Stimulated activated CD4-positive, alpha-beta T cell treated with anti-CD3 and anti-CD28 coated beads, TNF-alpha, amount 100 ng/mL, for 48 hours (primary cell): ENCODE results near the gene KCND2.

Experiments
- DNase-seq, 3 donors: peaks; one replicate each; pipeline ENCODE4 v3.0.0-alpha.2; 2020; ENCODE audit warnings: low read depth in 3 of 3

KCND2 gene

DNA sequence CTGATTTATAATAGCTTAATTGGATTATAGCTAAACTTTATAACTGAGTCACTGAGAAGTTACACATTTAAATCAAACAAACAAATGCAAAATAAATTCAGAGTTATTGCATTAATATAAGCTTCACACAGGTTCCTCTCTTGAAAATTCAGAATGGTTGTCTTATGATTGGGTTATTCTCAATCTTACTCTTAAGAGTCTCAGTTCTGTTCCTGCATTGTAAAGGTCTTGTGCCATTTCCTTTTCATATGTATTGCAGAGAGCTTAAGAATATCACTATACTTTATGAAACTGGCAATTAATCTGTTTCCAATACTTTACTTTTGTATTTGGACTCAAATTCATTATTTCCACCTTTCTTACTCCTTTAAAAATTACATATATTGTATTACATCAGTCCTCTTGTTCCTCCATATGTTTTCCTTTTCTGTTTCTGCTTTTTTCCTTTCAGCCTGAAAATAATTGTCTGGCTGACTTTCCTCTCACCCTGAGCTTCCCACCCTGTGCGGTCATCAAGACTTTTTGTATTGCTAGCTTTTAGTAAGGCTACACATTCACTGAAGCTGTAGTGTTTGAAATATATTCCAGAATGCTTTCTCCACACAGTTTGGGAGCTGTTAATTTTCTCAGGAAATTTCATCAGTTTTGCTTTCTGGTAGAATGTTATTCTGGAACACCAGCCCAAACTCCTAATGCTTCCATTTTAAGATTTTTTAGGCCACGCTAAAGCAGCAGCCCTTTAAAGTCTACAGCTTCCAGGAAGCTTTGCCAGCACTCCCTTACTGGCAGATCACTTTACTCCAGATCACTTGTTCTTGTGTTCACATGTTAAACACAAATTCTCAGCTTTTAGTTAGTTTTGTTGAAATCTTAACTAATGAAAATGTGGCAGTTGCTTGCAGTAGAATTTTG, 139.4 kb downstream of the KCND2 start:
- no peak for DNase-seq

DNA sequence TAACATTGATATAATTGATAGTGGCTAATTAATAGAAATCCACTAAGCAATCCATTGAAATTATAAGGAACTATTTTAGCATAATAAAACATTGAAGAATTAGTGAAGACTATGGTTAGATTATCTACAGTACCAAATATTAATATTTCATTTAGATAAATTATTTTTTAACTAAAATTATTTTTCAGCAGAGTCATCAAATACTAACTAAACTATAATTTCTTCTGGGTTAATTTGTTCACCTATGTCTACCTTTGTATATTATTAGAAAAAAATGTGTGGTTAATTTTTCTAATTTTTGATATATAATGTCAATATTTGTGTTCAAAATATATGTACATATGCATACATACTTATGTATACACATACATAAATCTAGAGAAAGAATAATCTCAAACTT, 140.2 kb downstream of the KCND2 start:
- no peak for DNase-seq

DNA sequence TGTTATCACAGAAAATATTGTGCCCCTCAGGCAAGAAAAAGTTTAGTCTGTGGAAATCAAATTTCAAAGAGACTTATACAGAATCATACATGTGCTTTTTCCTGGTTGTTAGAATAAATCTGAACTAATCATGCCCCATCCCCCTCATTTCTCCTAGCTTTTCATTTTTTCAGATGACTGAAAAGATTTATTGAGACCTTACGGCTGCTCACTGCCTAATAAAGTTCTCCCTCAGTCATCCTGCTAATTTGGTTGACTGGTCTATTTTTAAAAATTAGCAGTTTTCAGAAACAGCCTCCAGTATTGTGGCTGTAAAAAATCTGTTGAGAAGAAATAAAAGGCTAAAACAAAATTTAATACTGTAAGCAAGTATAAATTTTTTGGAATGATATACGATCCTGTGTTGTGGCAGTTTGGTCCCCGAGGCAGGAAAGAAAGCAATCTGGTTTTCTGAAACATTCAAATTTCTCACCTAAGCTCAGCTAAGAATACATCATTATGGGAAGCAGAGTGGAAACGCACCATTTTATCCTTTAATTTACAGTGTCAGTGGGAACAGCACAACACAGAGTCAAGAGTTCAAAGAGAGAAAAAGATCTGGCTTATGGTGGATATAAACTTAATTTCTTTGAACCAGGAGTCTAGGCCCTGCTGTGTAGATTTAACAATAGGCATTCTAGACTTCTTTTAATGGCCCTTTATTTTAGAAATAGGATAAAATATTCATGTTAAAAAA, 144.4 kb downstream of the KCND2 start:
- DNase-seq: no peak

DNA sequence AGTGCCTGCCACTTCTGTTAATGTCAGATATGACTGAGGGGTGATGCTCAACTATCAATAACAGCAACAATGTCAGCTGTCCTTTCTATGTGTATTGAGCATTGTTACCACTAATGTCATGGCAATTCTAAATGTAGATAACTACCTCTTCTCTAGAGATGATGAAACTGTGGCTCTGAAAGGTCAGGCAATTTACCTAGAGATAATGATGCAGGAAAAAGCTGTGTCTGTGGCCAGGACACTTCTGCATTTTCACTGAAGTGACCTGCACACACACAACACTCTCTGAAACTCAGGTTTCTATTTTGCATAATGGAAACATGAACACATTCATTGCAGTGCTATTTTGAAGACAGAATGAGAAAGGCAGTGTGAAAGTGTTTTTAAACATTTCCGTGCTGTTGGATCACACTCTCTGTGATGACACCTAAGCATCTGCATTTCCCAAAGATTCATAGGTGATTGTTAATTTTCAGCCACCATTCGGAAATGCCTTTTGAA, 148.2 kb downstream of the KCND2 start:
- DNase-seq: no peak

DNA sequence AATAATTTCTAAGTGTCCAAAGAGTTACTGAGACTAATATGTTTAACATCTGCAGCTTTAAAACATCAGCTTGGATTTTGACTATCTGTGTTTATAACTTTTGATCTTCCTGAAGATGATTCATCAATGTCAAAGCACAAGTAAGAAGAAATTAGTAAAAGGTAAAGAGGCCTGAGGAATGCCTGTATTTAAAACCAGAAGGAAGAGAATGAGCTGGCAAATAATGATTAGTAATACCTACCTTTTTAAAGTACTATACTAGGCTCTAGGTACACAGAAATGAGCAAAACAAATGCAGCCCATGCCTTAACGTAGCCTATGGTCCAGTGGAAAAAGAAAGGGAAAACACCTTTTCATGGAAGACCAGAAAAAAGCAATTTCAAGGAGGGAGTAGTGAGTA, 158.0 kb downstream of the KCND2 start:
- DNase-seq: no peak

DNA sequence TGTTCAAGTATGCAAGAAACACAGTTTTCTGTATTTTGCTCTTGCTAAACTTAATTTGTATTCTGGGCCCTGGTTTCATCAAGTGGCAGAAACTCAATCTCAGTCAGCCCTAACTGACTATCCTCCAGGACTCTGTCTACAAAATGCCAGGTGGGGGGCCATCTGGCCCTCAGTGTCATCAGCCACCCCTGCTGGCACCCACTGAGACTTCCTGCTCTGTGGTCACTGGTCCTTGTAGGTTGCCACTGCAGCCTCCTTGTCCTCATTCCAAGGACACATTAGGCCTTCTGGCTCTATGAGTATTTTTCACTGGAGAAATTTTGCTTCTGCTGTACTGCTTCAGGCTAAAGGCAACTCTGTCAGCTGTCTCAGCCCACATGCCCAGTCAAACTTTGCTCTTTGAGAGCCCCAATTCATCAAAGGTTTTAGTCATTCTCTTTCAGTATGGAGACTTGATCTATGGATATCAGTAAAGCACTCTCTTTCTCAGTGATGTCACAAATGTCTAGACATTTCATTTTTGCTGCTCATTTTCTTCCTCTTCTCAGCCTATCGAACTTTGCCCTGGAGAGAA, 163.6 kb downstream of the KCND2 start:
- no peak for DNase-seq

DNA sequence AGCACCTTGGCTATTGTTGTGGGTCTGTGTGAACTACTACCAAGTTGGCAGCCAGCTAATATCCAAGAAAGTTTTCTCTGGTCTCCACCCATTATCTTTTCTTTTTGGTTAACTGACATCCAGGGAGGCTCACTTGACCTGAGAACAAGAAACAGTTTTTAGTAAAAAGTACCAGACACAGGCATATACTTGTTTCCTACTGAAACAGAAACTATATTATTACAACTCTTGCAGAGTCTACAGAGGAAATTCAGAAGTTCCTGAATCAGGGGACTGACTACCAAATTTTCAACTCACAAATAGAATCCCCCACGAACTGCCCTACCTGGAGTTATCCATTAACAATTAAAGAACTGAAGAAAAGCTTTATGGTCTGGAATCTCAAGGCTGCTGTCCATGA, 168.9 kb downstream of the KCND2 start:
- no peak for DNase-seq

DNA sequence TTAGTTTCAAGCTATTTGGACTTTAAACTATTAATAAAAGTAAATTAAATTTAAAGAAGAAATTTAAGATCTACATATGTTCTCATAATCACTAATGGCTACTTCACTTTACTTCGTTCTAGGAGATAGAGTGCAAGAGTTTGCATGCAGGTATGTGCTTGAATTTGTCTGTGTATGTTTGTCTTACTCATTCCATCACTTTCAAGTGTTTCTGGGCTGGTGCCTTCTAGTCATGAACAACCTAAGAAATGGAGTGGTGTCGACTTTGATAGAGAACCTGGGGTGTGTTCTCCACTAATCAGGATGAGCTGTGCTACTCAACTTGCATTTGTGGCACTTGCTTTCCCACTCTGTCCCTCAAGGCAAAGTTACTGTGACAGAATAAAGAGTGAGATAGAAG, 169.9 kb downstream of the KCND2 start:
- DNase-seq: no peak

DNA sequence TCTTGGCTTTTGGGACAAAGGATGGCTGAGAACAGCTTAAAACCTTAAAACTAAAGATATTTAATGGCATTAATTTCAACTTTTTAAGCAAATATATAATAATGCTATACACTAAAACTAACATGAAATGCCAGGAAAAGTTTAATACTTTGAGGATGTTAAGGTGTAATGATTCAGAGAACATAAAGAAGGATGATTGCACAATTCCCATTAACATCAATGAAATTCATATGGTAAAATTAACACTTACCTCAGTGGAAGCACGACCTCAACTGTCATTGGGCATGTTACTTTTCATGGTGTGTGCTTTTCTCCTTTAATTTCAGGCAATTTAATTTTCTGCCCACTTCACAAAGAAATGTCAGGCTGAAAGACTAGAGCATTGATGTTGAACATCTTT, 171.7 kb downstream of the KCND2 start:
- no peak for DNase-seq

DNA sequence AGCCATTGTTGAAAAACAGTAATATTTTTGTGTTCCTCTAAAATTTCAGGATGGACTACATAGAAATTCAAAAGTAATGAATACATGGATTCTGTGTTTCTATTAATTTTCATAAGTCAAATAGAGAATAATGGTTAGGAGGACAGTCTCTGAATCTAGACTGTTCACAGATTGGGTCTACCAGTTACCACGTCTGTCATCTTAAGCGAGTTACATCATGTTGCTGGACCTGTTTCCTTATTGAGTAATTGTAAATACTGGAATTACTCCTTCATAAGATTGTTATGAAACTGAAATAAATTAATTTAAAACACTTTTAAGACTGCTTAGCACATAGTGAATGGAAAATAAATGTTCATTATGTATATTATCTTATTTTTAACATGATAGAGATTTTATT, 172.3 kb downstream of the KCND2 start:
- no peak for DNase-seq

DNA sequence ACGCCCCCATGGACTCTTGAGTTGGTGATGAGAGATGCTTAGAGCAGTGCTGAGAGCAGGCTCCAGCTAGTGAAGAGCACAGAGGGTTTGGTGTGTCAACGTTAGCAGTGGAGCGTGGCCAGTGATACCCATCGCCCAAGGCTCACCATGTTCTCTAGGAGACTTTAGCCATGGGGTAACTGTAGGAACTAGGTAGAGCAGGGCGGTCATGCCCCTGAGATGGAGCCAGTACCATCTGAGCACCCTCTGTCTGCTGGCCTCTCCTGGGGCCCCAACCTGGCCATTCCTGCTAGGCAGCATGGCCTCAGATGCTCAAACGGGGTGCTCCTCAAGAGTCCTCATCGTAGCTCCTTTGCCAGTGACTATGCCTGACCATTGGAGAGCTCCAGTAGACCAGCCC, 179.7 kb downstream of the KCND2 start:
- no peak for DNase-seq

DNA sequence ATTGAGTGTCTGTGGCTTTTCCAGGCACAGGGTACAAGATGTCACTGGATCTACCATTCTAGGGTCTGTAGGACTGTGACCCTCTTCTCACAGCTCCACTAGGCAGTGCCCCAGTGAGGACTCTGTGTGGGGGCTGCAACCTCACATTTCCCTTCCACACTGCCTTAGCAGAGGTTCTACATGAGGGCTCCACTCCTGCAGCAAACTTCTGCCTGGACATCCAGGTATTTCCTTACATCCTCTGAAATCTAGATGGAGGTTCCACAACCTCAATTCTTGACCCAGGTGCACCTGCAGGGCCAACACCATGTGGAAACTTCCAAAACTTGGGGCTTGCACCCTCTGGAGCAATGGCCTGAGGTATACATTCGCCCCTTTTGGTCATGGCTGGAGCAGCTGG, 183.7 kb downstream of the KCND2 start:
- DNase-seq: no peak

DNA sequence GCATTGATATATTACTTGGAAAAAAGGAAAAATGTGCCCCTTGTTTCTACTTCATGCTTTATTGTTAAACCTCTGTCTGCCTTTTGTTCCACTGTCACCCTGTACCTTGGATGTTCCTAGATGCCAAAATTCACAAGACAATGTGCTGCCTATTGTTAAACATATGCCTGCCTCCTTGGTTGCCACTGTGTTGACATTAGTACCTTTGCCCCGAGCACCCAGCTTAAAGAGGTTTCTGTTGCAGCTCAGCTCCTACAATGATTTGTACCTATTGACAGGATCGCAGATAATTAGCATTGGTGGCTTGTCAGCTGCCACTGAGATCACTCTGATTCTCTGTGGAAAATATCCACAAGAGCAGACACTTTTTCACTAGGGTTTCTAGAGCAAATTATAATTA, 188.0 kb downstream of the KCND2 start:
- no peak for DNase-seq

DNA sequence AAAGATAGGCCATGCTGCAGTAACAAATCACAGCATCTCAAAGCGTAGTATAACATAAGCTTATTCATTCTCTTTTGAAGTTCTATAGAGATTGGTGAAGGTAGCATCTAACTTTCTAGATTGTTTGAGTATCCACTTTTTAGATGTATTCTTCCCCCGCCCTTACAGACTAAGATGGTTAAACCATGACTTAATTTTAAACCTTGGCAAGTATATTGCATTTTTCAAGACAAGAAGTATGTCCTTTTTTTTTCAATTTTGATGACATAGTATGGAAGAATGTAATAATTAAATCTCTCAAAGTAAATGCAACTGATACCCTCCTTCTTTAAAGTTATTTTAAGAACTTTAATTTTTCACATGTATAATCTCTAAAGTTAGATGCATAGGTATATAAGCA, 190.0 kb downstream of the KCND2 start:
- DNase-seq: no peak

DNA sequence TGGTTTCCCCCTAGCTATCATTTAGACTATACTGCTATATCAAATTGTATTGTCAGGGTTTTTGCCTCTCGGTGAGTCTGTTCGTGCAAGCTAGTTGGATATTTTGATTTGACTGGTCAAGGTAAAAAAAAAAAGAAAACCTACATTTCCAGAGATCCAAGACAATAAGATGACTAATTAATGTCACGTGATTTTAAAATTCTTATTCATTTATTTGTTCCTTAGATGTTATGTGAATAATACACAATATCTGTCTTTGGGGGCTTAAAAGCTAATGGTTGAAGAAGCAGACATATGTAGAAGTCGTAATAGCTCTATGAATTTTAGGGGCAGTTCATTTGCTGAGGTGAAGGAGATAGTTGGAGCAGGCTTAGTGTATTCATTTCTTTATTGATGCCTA, 191.1 kb downstream of the KCND2 start:
- no peak for DNase-seq

DNA sequence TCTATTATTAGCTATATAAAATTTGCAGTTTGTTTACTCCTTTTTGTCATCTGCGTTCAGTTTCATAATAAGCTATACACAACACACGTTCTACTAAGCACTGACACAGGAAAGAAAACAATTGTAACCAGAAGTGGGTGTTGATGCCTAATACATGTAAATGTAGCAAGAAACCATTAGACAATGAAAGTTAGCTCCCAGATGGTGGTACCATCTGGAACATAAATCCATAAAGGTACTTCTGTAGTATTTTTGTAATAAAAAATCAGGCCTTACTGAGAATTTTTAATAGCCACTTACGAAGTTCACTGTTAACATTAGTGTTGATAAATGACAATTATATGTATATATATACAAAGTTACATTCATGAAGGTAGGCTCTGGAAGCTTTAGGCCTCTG, 194.7 kb downstream of the KCND2 start:
- DNase-seq: no peak

DNA sequence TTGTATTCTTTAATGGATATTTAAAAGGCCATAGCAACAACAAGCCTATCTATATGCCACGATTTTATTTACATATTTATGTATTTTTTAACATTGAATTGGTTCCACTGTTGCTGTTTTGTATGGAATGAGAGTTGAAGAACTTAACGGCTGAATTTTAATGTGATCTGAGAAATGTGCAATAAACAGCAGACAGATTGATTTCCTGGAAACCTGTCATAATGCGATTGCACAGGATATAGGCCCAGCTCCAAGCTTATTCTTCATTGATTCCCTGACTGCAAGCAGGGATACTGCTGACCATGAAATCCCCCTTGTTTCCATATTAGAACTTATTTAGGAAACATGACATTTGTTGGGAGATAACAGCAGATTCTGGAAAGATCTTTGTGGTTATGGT, 195.6 kb downstream of the KCND2 start:
- DNase-seq: no peak

DNA sequence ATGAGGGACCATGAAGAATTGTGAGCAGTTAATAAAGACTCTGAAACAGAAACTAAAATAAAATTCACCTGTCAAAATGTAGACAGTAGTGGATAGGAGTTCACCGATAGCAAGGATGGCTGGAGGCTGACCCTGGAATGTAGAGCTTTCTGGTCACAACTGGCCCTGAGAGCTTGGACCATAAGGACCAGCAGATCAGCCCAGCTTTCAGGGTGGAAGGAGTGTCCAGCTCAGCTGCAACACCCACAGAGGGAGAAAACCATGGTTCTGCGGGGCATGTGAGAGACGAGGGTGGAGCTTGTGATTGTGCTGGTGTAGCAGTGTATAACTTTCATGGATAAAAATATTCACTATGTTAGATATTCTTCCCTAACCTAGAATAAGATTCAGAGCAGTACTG, 199.9 kb downstream of the KCND2 start:
- no peak for DNase-seq

DNA sequence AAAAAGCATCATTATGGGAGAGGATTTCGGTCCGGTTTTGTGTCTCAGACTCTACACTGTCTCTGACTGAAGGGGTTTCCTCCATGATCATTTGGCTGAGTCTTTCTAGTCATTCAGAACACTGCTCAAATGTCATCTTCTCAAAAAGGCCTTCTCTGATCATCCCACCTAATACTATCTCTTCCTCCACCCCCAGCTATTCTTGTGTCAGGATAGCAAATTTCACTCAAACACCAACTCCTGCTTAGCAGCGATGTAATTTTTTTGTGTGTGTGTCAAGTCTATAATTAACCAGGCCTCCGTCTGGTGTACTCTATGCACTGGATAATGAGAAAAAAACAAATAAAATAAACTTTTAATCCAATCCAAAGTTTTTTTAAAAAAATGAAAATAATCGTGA, 200.4 kb downstream of the KCND2 start:
- DNase-seq: no peak

DNA sequence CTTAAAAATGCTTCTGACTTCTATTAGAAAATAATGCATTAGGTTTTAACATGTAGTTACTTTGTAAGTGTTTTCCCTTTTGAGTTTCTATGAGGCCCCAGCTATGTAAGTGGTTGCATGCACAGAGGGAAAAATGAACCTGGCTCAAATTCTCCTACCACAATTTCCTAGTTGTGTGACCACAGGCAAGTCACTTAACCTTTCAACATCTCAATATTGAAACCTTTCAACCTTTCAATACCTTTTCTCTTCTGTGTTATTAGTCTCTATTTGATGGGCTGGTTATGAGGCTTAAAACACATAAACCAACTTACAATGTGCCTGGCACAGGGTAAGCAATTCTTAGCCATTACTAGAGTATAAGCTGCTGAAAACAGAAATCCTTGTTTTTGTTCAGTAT, 203.0 kb downstream of the KCND2 start:
- DNase-seq: no peak

DNA sequence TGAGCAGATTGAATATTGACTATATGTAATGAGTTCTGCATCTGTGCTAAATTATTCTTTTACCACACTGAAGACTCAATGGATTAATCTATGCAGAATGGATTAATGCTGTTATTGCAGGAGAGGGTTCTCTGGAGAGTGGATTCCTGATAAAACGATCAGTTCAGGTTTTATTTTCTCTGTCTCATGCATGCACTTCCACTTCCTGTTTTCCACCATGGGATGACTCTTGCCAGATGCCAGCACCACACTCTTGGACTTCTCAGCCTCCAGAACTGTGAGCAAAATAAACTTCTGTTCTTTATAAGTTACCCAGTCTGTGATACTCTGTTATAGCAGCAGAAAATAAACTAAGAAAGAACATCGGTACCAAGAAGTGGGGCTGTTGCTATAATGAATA, 207.5 kb downstream of the KCND2 start:
- DNase-seq: no peak

DNA sequence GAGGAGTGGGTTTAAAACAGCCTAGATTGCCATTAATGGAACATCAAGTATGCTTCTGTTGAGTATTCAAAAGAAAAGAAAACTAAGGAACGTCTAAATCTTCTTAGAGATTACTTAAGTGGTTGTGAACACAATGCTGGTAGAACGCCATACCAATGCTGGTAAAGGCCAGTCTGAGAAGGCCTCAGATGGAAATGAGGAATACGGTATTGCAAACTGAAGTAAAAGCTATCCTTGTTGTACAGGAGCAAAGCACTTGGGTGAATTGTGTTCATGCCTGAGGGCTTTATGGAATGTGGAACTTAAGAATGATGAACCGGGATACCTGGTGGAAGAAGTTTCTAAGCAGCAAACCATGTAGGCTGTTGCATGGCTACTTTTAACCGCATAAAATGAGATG, 208.0 kb downstream of the KCND2 start:
- no peak for DNase-seq

DNA sequence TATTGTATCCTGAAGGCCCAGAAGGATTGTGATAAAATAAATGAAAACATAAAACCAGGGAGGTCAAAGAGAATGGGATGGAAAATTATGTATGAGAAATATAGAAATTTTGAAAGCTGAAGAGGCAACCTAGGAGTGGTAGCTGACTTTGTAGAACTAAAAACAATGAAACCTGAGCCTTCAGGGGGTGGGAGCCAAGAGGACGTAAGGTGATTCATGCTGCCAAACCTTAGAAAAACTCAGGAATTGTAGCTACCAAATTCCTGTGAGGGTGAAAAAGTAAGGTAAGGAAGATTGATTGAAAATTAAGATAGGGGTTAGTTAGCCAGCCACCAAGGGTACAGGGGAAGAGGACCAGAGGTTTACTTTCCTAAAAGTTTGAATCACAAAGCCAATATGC, 213.2 kb downstream of the KCND2 start:
- no peak for DNase-seq
